NCI-H2227 (cell line): Measurements from ENCODE around the gene NLGN2.

ENCODE experiments used
- DNase-seq: peaks from one replicate; lab custom pipeline; 2025; ENCODE audit not compliant: unreplicated experiment; lab: John Stamatoyannopoulos, UW

Gene NLGN2

DNA sequence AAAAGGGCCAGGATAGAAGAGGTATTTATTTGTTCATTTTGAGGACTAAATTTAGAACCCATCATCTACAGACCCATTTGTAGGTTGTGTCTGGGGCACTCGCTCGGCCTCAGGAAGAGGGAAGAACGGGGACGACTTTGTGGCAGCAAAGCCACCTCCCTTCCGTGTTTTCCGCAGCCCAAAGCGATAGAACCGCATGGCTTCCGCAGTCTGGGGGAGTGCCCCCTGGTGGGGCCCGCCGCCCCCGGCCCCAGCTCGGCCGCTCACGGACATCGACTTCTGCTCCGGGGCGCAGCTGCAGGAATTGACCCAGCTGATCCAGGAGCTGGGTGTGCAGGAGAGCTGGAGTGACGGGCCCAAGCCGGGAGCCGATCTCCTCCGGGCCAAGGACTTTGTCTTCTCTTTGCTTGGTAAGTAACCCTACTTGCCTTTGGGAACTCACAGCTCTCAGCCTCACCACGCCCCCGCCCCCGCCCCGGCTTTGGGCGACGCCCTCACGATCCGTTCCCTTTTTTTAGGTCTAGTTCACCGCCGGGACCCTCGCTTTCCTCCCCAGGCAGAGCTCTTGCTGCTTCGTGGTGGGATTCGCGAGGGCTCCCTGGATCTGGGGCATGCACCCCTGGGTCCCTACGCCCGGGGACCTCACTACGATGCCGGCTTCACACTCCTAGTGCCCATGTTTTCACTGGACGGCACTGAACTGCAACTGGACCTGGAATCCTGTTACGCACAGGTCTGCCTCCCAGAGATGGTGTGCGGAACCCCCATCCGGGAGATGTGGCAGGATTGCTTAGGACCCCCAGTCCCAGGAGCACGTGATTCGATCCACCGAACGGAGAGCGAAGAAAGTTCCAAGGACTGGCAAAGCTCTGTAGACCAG lies 28.3 kb downstream of the NLGN2 start:
- no peak for DNase-seq

- peak; percentile 81 for DNase-seq
Measured at GRCh38 chr17:7436556-7437368, 29.1 kb downstream of the NLGN2 start.

DNA sequence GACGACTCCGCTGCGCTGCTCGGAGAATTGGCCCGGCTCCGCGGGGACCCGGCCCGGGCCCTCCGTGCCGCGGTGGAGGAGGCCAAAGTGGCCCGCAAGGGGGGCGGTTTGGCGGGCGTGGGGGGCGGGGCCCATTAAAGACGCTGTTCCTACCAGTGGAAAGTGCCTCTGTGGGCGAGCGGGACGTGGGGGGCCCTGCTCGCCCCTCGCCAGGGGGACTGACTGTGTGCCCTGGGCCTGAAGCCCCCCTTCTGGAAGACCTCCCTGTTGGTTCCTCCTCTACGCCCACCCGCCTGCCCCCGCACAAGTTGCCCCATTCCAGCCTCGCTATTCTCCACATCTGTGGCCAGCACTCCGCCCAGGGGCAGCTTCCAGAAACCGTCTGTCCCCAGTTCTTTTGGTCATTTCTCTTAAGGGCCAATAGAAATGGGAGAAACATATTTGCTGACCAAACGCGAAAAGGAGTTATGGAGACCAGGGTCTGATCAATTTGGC lies 29.8 kb downstream of the NLGN2 start:
- peak; percentile 44 for DNase-seq

DNA sequence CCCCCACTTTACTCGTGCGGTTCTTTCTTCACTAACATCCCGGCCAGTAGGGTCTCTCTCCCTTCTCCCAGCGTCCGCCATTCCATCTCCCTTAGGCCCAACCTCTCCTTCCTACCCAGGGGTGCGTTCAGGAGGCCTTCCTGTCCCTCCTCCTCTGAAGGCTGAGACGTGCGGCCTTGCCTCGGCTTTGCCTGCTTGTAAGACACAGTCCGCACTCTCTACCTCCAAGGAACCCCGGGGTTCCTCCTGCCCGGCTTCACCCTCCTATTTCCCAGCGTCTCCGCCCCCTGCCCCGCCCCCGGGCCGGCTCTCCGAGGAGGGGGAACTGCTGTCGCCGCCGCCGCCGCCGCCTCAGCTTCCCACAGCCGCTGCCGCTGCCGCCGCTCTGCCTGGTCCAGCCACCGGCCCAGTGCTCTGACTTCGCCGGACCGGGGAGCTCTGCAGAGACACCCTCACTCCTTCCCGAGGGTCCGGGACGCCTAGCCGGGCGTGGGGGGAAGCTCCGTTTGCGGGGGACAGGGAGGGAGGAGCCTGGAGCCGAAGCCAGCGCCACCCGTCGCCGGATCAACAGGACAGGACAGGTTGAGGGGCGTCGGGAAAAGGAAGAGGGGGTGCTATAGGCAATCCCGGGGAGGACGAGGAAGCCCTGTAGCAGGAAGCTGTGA lies 30.4 kb downstream of the NLGN2 start:
- DNase-seq: peak; percentile 72

DNA sequence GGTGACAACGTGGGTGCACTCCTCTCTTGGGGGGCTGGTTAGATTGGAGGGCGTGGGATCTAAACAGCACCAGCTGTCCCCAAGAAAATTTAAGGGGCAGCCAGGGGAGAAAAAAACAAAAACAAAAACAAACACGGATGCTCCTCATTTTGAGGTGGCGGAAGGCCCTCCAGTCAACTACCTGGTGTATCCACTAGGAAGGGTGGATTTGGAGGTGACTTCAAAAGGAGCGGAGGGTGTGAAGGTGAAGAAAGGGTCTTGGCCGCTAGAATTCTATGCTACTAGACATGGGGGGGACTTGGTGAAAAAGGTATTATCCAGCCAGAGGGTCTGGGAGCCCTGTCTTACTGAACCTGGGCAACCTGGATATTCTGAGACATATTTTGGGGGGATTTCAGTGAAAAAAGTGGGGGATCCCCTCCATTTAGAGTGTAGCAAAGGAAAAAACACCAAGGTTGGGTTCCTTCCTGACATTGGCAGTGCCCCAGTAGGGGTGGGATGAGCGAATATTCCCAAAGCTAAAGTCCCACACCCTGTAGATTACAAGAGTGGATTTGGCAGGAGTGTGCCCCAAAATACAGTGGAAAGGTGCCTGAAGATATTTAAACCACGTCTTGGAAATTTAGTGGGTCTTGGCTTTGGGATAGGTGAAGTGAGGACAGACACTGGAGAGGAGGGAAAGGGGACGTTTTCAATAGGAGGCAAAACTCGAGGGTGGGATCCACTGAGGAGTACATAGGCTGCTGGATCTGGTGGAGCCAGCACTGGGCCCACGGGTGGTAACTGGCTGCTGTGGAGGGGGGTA lies 31.2 kb downstream of the NLGN2 start:
- DNase-seq: no peak

DNA sequence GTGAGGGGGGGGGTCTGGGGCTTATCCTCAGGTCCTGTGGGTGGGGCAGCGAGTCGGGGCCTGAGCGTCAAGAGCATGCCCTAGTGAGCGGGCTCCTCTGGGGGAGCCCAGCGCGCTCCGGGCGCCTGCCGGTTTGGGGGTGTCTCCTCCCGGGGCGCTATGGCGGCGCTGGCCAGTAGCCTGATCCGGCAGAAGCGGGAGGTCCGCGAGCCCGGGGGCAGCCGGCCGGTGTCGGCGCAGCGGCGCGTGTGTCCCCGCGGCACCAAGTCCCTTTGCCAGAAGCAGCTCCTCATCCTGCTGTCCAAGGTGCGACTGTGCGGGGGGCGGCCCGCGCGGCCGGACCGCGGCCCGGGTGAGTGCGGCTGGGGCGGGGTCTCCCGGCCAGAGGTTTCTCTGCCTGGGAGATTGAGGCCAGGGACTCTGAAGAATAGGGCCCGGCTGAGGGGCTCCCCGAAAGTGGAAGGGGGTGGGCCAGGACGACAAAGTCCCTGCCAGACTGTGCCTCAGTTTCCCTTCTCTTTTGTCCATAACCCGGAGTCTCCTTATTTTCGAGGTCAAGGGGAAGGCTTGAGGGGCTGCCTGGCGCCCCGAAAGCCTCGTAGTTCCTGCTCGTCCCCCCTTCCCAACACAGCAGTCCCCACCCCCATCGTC lies 31.9 kb downstream of the NLGN2 start, which contains the start of gene FGF11:
Gene FGF11, plus strand, starts transcription at position 51 of the 651 bp plus-strand sequence. Its CDS starts 109 bp downstream, at position 160.
- DNase-seq: no peak

DNA sequence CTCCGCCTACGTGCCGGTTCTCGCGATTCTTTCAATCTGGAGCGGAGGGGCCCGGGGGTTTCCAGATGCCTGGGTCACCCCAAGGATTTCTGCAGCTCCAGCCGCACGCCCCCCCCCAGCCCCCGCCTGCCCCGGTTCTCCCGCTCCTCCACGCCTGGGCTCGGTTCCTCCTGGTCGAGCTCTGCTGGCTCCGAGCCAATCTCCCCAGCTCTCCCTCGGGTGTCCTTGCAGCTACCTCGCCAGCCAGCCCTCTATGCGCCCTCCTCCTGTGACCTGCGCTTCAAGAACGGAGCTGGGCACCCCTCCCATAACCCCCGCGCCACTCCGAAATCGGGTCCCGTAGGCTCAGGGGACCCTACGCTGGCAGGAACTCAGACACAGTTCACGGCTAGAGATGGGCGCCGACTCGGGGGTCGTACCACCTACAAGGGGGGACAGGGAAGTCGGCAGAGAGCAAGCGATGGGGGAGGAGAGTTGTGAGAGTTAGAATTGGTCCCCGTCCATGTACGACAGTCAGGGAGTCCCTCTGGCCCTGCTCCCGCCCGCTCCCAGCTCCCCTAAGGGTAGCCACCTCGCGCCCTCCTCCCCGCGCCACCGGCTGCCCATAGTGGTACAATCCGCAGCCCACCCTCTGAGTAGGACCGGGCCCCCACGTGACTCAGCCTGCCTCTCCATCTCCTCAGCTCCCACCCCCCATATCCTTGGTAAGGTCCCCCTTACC lies 32.6 kb downstream of the NLGN2 start:
- DNase-seq: peak; percentile 70

DNA sequence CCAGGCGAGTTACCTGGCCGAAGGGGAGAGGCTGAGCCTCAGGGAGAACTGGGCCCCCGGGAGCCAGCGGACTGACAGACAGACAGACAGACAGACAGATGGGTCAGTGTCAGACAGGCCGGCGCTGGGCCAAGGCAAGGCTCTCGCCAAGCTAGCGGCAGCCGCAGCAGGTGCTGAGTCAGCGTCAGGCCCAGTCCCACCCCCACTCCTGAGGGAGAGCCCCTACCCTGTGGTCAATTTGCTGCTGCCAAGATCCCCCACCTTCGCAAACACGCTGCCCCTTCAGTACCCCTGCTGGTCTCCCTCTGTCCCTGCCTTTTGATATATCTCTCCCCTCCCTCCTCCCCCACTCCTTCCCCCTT lies 33.2 kb downstream of the NLGN2 start:
- peak; percentile 65 for DNase-seq

DNA sequence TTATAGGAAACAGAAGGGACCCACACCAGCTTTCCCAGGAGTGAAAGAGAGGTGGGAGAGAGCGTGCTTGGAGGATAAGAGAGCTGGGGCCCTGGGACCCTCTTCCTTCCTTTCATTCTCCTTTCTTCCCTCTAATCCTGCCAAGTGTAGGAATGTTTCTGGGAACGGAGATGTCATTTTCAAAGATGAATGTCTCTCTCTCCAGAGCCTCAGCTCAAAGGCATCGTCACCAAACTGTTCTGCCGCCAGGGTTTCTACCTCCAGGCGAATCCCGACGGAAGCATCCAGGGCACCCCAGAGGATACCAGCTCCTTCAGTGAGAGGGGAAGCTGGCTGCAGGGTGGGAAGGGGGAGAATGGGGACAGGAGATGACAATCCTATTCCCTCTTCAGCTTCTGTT lies 33.6 kb downstream of the NLGN2 start:
- no peak for DNase-seq

GRCh38 chr17:7442142-7442541 lies 34.5 kb downstream of the NLGN2 start:
- no peak for DNase-seq

DNA sequence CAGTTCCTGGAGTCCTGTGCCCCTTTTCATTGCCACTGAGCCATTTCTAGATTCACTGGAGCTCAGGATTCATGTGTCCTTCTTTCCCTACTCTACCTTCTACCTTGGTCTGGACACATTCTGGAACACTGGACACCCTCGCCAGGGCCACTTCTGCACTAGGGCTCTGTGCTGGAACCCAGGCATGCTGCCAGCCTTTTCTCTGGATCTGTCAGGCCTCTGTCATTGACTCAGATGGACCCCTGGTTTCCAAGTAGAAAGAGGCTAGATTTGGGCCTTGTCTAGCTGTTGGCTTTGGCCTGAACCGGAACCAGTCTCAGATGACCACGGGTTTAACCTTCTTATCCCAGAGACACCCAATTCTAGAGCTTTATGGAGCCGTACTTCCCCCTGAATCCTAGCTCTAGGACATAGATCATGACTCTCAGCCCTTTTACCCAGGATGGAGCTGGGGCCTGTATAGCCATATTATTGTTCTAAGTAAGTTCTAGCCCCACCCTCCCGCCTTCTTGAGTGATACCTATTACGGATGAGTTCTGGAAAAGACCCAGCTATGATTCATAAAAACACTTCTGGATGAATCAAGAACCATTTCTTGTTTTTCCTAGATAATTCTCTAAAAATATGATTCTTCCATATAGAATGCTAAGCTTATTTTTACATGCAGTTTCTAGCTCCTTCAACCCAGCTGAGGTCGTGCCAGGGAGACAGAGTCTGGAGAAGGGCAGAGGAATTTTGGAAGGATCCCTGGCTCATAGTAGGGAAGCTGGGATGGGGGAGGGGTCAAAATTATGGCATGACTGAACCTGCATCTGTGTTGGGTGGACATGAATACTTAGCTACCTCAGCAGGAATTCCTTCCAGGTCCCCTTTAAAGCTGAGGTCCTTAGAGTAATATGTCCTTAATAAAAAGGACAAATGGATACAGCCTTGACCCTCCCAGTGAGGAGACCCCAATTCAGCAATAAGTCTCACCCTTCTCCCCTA lies 36.1 kb downstream of the NLGN2 start:
- no peak for DNase-seq

DNA sequence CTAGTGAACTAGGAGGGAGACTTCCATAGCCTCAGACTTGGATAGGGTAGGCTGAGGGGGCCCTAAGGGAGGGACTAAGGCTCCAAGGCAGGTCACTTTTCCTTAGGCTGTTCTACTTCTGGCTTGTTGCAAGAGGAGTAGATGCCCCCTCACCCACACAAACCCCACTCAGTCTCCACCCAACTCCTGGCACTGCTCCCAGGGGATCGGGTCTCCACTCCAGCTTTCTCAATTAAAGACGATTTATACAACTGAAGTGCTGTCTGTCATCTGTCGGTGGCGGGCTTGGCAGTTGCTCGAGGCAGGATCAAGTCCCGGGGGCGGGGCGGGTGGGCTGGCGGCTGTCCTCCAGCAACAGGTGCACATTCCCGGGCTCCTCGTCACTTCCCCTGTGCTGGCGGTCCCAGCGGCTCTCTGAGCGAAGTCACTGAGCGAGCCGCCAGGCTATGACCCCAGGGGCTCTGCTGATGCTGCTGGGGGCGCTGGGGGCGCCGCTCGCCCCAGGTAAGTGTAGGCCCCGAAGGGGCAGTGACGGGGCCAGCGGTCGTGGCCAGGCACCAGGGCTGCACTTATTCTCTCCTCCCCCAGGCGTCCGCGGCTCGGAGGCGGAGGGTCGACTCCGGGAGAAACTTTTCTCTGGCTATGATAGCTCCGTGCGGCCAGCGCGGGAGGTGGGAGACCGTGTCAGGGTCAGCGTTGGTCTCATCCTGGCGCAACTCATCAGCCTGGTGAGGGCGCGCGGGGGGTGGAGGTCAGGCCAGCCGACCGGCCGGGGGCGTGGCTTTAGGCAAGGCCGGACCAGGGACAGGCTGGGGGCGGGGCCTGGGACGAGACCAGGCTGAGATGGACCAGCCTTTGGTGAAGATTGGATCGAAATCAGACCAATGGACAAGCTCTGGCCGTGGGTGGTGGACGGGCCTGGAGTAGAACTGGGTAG lies 37.3 kb downstream of the NLGN2 start, which contains the start of gene CHRNB1:
Gene CHRNB1, plus strand, starts transcription at position 380 of the 937 bp plus-strand sequence. Its CDS starts 67 bp downstream, at position 447.
- DNase-seq: peak; percentile 64

DNA sequence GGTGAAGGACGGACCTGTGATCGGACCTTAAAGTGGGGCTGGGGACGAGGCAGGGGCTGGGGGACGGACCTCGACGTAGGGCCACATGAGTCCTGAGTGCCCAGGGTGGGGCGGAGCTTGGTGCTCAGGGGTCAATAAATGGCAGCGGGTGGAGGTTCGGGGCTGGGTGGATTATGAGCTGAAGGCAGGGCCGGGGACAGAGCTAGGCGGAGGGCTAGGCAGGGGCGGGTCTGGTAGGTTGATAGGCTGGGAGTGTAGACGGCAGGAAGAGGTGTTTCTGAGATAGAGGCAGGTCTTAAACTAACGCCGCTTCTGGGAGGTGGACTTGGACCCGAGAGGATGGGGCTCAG lies 37.9 kb downstream of the NLGN2 start:
- peak; percentile 64 for DNase-seq

DNA sequence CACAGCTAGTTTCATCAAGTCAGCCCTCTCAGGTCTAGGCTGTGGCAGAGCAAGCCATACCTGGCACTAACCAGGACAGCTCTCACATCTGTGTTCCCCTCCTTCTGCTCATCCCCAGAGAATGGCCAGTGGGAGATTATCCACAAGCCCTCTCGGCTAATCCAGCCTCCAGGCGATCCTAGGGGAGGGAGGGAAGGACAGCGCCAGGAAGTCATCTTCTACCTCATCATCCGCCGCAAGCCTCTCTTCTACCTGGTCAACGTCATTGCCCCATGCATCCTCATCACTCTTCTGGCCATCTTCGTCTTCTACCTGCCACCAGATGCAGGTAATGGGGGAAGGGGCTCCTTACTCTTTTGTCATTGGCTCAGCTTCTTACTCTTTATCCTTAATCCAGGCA lies 40.8 kb downstream of the NLGN2 start:
- DNase-seq: no peak

DNA sequence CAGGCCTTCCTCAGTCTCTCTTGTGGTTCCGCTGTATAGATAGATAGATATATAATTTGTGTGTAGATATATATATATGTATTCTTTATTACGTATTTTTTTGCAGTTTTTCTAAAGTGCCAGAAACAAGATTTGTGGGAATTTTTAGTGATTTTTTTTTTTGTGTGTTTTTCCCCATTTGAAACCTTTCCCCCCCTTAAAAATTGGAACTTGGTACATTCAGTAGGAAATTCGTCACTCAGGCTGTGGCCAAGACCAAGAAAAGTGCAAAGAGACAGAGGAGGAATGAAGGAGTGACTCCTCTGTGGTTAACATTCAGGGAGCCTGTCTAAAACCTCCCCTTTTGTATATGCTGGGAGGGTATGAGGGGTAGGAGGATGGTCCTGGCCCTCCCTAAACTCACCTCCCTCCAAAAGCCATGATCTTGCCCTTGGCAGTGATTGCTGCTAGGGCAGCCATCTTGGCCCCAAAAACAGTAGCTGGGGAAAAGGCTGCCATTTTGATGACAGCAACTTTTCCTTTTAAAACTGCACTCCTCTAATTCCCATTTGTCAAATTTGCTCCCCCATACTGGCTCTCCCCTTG lies 52.4 kb downstream of the NLGN2 start:
- DNase-seq: no peak

- no peak for DNase-seq
Measured at GRCh38 chr17:7460850-7461660, 53.4 kb downstream of the NLGN2 start.
